ENCODE data around the gene PCDHGA2.
"Not testable (repeated sequence)": the region's sequence is repeated elsewhere in the genome, so short reads cannot be mapped to it uniquely, and the experiment has no call there.

The PCDHGA2 gene

DNA sequence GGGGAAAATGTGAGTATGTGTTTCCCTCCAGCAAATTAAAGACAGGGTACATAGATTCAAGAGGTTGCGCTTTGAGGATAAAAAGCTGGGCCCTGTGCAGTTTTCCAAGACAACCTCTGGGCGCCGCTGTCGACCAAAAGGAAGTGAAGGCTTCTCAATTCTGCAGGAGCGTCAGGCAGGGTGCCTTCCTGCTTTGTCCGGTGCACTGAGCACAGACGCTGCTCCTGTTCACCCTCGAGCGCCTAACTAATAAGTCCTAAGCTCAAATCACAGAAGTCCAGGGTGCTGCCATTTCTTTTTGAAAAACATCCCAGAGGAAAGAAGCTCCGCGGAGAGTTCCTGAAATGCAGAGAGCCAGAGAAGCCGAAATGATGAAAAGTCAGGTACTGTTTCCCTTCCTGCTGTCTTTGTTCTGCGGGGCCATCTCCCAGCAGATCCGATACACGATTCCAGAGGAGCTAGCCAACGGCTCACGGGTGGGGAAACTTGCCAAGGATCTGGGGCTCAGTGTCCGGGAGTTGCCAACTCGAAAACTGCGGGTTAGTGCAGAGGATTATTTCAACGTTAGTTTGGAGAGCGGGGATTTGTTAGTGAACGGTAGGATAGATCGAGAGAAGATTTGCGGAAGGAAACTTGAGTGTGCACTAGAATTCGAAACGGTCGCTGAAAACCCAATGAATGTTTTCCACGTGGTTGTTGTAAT, 11.5 kb downstream of the PCDHGA2 start, which contains the start of gene PCDHGB1:
TSS of gene PCDHGB1 (plus strand) at position 183 of the 703 bp plus-strand sequence. CDS start at position 345, 162 bp downstream.
- DNase-seq: peak; percentile 2 to 74 (median 39)

DNA sequence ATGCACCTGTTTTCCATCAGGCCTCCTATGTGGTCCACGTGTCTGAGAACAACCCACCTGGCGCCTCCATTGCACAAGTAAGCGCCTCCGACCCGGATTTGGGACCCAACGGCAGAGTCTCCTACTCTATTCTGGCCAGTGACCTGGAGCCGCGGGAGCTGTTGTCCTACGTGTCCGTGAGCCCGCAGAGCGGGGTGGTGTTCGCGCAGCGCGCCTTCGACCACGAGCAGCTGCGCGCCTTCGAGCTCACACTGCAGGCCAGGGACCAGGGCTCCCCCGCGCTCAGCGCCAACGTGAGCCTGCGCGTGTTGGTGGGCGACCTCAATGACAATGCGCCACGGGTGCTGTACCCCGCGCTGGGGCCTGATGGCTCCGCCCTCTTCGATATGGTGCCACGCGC, 13.0 kb downstream of the PCDHGA2 start:
- DNase-seq: no peak

DNA sequence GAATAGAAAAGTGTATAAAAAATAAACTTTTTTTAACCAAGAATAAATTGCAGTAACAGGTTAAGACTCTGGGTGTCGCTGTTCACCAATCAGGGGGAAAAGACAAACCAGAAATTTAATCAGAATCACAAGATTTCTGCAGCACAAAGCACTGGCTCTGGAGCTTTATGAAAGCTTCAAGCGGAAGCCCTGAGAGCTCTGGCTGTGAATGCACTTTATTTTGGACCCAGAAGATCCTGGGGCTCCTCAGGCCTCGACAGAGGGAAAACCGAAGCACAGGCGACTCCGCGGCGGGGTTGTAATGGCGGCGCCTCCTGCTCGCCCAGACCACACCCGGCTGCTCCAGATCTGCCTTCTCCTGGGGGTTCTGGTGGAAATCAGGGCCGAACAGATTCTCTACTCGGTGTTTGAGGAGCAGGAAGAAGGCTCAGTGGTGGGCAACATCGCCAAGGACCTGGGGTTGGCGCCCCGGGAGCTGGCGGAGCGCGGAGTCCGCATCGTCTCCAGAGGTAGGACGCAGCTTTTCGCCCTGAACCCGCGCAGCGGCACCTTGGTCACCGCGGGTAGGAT, 16.4 kb downstream of the PCDHGA2 start, which contains the start of gene PCDHGA4:
TSS of gene PCDHGA4 (plus strand) at position 122 of the 570 bp plus-strand sequence. CDS start at position 209, 87 bp downstream.
- DNase-seq: no peak

DNA sequence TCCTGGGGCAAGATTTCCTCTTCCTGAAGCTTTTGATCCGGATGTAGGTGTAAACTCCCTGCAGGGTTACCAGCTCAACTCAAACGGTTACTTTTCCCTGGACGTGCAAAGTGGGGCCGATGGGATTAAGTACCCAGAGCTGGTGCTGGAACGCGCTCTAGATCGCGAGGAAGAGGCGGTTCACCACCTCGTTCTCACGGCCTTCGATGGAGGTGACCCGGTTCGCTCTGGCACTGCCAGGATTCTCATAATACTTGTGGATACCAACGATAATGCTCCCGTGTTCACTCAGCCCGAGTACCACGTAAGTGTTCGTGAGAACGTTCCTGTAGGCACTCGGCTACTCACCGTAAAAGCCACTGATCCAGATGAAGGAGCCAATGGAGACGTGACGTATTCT, 17.1 kb downstream of the PCDHGA2 start:
- DNase-seq: no peak

DNA sequence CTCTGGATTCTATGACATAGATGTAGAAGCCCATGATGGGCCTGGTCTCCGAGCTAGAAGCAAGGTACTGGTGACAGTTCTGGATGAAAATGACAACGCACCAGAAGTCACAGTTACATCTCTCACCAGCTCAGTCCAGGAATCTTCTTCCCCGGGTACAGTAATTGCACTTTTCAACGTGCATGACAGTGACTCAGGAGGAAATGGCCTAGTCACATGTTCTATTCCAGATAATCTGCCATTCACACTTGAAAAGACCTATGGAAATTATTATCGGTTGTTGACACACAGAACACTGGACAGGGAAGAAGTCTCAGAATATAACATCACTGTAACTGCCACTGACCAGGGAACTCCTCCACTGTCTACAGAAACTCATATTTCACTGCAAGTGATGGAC, 17.6 kb downstream of the PCDHGA2 start:
- DNase-seq: no peak

DNA sequence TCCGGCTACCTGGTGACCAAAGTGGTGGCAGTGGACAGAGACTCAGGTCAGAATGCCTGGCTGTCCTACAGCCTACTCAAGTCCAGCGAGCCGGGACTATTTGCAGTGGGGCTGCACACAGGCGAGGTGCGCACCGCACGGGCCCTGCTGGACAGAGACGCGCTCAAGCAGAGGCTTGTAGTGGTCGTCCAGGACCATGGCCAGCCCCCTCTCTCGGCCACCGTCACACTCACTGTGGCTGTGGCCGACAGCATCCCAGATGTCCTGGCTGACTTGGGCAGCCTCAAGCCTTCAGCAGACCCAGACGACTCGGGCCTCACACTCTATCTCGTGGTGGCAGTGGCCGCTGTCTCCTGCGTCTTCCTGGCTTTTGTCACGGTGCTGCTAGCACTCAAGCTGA, 18.4 kb downstream of the PCDHGA2 start:
- no peak for DNase-seq

DNA sequence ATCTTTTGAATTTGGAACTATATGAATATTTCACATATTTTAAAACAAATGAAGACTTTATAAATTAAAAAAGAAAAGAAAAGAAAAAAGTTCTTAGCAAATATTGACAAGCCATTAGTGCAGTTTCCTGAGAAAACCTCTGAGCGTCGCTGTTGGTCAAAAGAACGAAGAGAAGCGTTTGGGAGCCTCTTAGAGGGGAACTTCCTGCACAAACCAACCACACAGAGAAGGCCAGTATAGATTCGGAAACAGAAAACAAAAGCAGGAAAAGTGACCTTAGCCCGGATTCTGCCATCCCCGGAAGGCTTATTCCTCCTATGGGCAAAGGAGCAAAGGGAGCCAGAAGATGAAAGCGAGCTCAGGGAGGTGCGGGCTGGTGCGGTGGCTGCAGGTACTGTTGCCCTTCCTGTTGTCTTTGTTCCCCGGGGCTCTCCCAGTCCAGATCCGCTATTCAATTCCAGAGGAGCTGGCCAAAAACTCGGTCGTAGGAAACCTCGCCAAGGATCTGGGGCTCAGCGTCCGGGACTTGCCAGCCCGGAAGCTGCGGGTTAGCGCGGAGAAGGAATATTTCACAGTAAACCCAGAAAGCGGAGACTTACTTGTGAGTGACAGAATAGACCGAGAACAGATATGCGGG, 21.3 kb downstream of the PCDHGA2 start, which contains the start of gene PCDHGB2:
TSS of gene PCDHGB2 (plus strand) at position 205 of the 637 bp plus-strand sequence. CDS start at position 347, 142 bp downstream.
- peak in 1 of 3 experiments; percentile 1 for DNase-seq

DNA sequence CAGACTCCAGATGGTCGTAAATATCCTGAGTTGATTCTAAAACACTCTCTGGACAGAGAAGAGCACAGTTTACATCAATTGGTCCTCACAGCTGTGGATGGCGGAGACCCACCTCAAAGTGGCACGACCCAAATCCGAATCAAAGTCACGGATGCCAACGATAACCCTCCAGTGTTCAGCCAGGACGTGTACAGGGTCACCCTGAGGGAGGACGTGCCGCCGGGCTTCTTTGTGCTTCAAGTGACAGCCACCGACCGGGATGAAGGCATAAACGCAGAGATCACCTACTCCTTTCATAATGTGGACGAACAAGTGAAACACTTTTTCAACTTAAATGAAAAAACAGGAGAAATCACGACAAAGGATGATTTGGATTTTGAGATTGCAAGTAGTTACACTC, 22.1 kb downstream of the PCDHGA2 start:
- no peak for DNase-seq

DNA sequence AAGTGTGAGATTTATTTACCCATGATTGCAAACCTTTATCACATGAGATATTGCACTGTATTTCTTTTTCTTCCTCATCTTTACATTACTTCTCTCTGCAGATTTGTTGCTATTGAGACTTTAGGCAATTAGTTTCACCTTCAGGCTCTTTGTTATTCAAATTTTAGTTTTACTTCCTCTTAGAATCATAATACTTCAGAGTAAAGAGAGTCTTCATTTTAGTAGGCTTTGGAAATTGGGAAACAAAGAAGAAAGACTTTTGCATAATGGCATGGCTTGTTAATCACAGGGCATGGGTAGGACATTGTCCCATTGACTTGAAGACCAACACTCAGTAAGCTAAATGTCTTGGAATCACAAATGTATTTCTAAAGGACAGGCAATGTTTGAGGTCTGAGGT, 24.2 kb downstream of the PCDHGA2 start:
- DNase-seq: no peak

DNA sequence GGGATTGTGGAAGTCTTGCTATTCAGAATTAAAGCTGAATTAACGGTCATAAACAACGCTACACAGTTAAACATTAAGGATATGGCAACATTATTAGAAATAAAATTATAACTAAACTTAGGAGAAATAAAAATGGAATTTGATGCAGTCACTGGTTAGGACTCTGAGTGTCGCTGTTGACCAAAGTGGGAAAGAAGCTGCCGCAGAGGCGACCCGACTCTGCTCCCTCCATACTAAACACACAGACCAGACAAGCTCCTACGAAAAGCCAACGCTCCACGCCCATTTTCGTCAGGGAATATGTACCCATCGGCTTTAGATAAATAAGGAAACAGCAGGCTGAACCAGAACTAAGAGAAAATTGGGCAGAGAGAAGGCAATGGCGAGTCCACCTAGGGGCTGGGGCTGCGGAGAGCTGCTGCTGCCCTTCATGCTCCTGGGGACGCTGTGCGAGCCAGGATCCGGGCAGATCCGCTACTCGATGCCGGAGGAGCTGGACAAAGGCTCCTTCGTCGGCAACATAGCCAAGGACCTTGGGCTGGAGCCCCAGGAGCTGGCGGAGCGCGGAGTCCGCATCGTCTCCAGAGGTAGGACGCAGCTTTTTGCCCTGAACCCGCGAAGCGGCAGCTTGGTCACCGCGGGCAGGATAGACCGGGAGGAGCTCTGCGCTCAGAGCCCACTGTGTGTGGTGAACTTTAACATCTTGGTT, 25.5 kb downstream of the PCDHGA2 start, which contains the start of gene PCDHGA5:
TSS of gene PCDHGA5 (plus strand) at position 211 of the 709 bp plus-strand sequence. CDS start at position 380, 169 bp downstream.
- DNase-seq: no peak

DNA sequence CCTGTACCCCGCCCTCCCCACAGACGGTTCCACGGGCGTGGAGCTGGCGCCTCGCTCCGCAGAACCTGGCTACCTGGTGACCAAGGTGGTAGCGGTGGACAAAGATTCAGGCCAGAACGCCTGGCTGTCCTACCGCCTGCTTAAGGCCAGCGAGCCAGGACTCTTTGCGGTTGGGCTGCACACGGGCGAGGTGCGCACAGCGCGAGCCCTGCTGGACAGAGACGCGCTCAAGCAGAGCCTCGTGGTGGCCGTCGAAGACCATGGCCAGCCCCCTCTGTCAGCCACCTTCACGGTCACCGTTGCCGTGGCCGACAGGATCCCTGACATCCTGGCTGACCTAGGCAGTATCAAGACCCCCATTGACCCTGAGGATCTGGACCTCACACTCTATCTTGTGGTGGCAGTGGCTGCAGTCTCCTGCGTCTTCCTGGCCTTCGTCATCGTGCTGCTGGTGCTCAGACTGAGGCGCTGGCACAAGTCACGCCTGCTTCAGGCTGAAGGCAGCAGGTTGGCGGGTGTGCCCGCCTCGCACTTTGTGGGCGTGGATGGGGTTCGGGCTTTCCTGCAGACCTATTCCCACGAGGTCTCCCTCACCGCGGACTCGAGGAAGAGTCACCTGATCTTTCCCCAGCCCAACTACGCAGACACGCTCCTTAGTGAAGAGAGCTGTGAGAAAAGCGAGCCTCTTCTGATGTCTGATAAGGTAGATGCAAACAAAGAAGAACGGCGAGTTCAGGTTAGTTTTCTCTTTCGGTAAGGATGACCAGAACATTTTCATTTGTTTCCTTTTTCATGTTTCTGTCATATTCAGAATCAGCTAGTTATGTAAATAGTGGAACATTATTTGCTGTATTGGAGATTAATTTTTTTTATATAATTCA, 27.7 kb downstream of the PCDHGA2 start:
- no peak for DNase-seq

DNA sequence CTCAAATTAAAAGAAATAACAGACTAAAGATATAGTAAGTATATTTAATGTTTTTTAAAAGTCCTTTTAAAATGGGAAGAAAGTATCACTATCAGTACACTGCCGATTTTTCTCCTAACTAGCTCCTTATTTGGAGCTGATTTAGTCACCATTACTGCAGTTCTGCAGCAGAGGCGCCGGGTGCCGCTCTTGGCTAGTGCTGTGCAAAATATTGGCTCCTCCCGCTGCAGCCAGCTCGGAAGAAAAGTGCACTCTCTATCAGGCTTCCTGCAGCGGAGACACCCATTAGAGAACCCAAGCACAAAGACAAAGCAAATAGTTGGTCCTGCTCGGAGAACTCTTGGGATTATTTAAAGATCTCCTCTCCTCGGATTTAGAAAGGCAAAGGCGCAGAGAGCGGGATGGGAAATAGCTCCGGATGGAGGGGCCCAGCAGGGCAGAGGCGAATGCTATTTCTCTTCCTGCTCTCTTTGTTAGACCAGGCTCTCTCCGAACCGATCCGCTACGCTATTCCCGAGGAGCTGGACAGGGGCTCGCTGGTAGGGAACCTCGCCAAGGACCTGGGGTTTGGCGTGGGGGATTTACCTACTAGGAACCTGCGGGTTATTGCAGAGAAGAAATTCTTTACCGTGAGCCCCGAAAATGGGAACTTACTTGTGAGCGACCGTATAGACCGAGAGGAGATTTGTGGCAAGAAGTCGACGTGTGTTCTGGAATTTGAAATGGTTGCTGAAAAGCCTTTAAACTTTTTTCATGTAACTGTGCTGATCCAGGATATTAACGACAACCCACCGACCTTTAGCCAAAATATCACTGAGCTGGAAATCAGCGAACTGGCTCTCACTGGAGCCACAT, 31.7 kb downstream of the PCDHGA2 start, which contains the start of gene PCDHGB3:
TSS of gene PCDHGB3 (plus strand) at position 249 of the 855 bp plus-strand sequence. CDS start at position 402, 153 bp downstream.
- DNase-seq: no peak

DNA sequence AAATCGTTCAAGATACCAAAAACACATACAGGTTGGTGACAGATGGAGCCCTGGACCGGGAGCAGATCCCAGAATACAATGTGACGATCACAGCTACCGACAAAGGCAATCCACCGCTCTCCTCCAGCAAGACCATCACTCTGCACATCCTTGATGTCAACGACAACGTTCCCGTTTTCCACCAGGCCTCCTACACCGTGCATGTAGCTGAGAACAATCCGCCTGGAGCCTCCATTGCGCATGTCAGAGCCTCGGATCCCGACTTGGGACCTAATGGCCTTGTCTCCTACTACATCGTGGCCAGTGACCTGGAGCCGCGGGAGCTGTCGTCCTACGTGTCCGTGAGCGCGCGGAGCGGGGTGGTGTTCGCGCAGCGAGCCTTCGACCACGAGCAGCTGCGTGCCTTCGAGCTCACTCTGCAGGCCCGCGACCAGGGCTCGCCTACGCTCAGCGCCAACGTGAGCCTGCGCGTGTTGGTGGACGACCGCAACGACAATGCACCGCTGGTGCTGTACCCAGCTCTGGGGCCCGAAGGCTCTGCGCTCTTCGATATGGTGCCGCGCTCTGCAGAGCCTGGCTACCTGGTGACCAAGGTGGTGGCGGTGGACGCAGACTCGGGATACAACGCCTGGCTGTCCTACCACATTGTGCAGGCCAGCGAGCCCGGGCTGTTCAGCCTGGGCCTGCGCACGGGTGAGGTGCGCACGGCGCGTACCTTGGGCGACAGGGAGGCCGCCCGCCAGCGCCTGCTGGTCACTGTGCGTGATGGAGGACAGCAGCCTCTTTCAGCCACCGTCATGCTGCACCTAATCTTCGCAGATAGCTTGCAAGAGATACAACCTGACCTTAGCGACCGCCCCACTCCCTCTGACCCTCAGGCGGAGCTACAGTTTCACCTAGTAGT, 33.3 kb downstream of the PCDHGA2 start:
- no peak for DNase-seq

DNA sequence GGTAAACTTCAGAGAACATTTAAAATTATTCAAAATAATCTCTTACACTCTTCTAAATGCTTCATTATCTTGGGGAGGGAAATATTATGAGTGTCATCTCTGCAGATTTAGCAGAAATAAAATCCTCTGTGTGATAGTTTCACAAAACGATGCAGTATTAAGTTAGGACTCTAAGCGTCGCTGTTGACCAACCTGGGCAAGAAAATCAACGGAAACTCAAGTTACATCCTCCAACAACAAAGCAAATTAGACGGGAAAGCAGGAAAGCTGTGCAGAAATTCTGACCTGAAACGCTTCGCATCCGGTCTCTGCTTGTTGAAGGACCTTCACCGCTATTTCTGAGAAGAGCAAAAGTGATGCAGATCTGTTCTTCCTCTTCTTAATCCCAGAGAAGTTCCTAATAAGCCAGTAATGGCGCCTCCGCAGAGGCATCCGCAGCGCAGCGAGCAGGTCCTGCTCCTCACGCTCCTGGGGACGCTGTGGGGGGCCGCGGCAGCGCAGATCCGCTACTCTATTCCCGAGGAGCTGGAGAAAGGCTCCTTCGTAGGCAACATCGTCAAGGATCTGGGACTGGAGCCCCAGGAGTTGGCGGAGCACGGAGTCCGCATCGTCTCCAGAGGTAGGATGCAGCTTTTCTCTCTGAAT, 35.2 kb downstream of the PCDHGA2 start, which contains the start of gene PCDHGA6:
TSS of gene PCDHGA6 (plus strand) at position 219 of the 645 bp plus-strand sequence. CDS start at position 412, 193 bp downstream.
- DNase-seq: peak in 1 of 3 experiments; percentile 0

DNA sequence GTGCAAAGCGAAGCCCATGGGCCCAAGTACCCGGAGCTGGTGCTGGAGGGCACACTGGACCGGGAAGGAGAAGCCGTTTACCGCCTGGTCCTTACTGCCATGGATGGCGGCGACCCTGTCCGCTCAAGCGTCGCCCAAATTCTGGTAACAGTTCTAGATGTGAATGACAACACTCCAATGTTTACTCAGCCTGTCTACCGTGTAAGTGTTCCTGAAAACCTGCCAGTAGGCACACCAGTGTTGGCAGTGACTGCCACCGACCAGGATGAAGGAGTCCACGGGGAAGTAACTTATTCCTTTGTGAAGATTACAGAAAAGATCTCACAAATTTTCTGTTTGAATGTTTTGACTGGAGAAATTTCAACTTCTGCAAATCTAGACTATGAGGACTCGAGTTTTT, 36.1 kb downstream of the PCDHGA2 start:
- no peak for DNase-seq

DNA sequence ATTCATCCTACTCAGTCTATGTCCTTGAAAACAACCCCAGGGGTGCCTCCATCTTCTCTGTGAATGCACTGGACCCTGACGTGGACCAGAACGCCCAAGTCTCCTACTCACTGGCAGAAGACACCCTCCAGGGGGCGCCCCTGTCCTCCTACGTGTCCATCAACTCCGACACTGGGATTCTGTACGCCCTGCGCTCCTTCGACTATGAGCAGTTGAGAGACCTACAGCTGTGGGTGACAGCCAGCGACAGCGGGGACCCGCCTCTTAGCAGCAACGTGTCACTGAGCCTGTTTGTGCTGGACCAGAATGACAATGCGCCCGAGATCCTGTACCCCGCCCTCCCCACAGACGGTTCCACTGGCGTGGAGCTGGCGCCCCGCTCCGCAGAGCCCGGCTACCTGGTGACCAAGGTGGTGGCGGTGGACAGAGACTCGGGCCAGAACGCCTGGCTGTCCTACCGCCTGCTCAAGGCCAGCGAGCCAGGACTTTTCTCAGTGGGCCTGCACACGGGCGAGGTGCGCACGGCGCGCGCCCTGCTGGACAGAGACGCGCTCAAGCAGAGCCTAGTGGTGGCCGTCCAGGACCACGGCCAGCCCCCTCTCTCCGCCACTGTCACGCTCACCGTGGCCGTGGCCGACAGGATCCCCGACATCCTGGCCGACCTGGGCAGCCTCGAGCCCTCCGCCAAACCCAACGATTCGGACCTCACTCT, 37.0 kb downstream of the PCDHGA2 start:
- DNase-seq: not testable (repeated sequence)

DNA sequence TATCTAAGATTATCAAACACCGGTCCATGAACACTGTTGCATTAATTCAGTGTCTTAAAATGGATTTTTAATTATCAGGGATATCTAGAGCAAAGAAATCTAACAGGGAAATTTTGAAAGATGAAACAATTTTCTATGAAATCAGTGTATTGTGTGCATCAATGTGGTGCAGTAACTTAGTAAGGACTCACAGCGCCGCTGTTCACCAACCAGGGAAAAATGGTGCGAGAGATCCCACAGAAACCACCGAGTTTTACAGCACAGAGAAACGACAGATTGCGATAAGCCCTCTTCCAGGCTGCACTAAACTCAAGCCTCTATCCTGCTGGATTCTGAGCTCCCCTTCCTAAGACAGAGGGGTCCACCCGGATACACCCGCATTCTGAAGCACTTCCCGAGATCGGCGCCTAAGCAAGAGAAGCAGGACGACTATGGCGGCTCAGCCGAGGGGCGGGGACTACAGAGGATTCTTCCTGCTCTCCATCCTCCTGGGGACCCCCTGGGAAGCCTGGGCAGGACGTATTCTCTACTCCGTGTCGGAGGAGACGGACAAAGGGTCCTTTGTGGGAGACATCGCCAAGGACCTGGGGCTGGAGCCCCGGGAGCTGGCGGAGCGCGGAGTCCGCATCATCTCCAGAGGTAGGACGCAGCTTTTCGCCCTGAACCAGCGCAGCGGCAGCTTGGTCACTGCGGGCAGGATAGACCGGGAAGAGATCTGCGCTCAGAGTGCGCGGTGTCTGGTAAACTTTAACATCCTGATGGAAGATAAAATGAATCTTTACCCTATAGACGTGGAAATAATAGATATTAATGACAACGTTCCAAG, 44.1 kb downstream of the PCDHGA2 start, which contains the start of gene PCDHGA7:
TSS of gene PCDHGA7 (plus strand) at position 274 of the 826 bp plus-strand sequence. CDS start at position 432, 158 bp downstream.
- DNase-seq: no peak
